PC-3 (cell line): ENCODE results near the gene OTOA. TPM values are rescaled to one million over a fixed set of nuclear protein-coding genes. Genes with fewer than 3 reads are reported as not detected.
A peak's percentile ranks its signal among the peaks of the same experiment; 100 is the strongest.
"Not testable (repeated sequence)": the region's sequence is repeated elsewhere in the genome, so short reads cannot be mapped to it uniquely, and the experiment has no call there.

Experiments
- ATAC-seq: fragments of 200-7000 bp; cut with Tn5 transposase; 2 replicates; pipeline ENCODE4 v1.9.1; 2020; ENCODE audit warnings: mild to moderate bottlenecking, moderate library complexity
- BruUV-seq: library from RNA; stranded (reverse); fragments of 400-500 nt; replicated peaks from 2 replicates; lab custom pipeline; 2021; lab: Mats Ljungman, UMichigan
- CTCF ChIA-PET: fragments of 300-600 bp; sonication (Branson Sonifier 250); formaldehyde crosslinking; loops from one replicate; lab custom pipeline; 2022; ENCODE audit warnings: antibody characterized with exemption; lab: Charles Lee
- POLR2A ChIA-PET: fragments of 300-600 bp; sonication (Branson Sonifier 250); formaldehyde crosslinking; loops from one replicate; lab custom pipeline; 2022; ENCODE audit warnings: antibody characterized with exemption; ENCODE audit not compliant: unreplicated experiment; lab: Charles Lee
- DNase-seq: peaks from one replicate; pipeline ENCODE4 v3.0.0-alpha.2; 2015
- H2AFZ ChIP-seq: fragments of 300-600 bp; sonication (generic); 2 replicates; pipeline ENCODE4 v1.6.0; 2016; ENCODE audit warnings: antibody characterized with exemption, low read length
- H3F3A ChIP-seq: fragments of 300-600 bp; sonication (generic); one replicate; pipeline ENCODE4 v1.6.0; 2017; ENCODE audit warnings: antibody characterized with exemption, low read length, control low read depth, mild to moderate bottlenecking; ENCODE audit not compliant: unreplicated experiment
- H3K27ac ChIP-seq: fragments of 300-600 bp; sonication (generic); 2 replicates; pipeline ENCODE4 v1.5.1; 2016; ENCODE audit warnings: mild to moderate bottlenecking, low read length
- H3K27me3 ChIP-seq: fragments of 300-600 bp; sonication (generic); 2 replicates; pipeline ENCODE4 v1.6.1; 2016; ENCODE audit warnings: low read length, mixed read lengths
- H3K36me3 ChIP-seq: fragments of 300-600 bp; sonication (generic); 2 replicates; pipeline ENCODE4 v1.6.1; 2016; ENCODE audit warnings: low read depth, mixed run types, low read length, mixed read lengths
- H3K4me1 ChIP-seq: fragments of 300-600 bp; sonication (generic); 2 replicates; pipeline ENCODE4 v1.5.1; 2016; ENCODE audit warnings: low read length; ENCODE audit not compliant: insufficient read depth
- H3K4me2 ChIP-seq: fragments of 300-600 bp; sonication (generic); 2 replicates; pipeline ENCODE4 v1.6.0; 2016; ENCODE audit warnings: low read length
- H3K4me3 ChIP-seq: fragments of 300-600 bp; sonication (generic); 2 replicates; pipeline ENCODE4 v1.5.1; 2016; ENCODE audit warnings: mild to moderate bottlenecking, low read length, mixed read lengths
- H3K79me2 ChIP-seq: fragments of 300-600 bp; sonication (generic); 2 replicates; pipeline ENCODE4 v1.6.1; 2017; ENCODE audit warnings: low read length, mixed read lengths
- H3K9ac ChIP-seq: fragments of 300-600 bp; sonication (generic); 2 replicates; pipeline ENCODE4 v1.6.0; 2016; ENCODE audit warnings: mild to moderate bottlenecking, low read length
- H3K9me2 ChIP-seq: fragments of 300-600 bp; sonication (generic); replicated peaks from 2 replicates; pipeline ENCODE4 v1.6.1; 2016; ENCODE audit warnings: mixed run types, low read length, mixed read lengths
- H3K9me3 ChIP-seq: fragments of 300-600 bp; sonication (generic); 2 replicates; pipeline ENCODE4 v1.6.1; 2016; ENCODE audit warnings: low read length, mixed read lengths
- H4K20me1 ChIP-seq: fragments of 300-600 bp; sonication (generic); 2 replicates; pipeline ENCODE4 v1.6.1; 2016; ENCODE audit warnings: low read length, mixed read lengths
- CTCF ChIP-seq: fragments of 300-600 bp; sonication (generic); conservative IDR thresholded peaks from 2 replicates; pipeline ENCODE4 v1.5.1; 2017; ENCODE audit warnings: antibody characterized with exemption, low read depth, mild to moderate bottlenecking, low read length
- EZH2 ChIP-seq: fragments of 300-600 bp; sonication (generic); IDR thresholded peaks from one replicate; pipeline ENCODE4 v1.6.1; 2017; ENCODE audit warnings: antibody characterized with exemption, mild to moderate bottlenecking, low read length; ENCODE audit not compliant: unreplicated experiment
- EZH2phosphoT487 ChIP-seq: fragments of 300-600 bp; sonication (generic); IDR thresholded peaks from 2 replicates; pipeline ENCODE4 v1.6.1; 2018; ENCODE audit warnings: mild to moderate bottlenecking, antibody characterized with exemption, low read length, borderline replicate concordance
- intact Hi-C: fragments of 100-400 bp; cut with micrococcal nuclease; formaldehyde crosslinking; loops from 2 replicates; pipeline ENCODE4 v1.9.0; 2023
- total RNA-seq: library from RNA; depleted of rRNA; stranded (reverse); fragments of >200 nt; gene quantifications from 2 replicates; pipeline ENCODE4 v1.2.3, GENCODE V29; 2014

The OTOA gene
- total RNA-seq, 1 experiment from 2014 or later, result not detected

DNA sequence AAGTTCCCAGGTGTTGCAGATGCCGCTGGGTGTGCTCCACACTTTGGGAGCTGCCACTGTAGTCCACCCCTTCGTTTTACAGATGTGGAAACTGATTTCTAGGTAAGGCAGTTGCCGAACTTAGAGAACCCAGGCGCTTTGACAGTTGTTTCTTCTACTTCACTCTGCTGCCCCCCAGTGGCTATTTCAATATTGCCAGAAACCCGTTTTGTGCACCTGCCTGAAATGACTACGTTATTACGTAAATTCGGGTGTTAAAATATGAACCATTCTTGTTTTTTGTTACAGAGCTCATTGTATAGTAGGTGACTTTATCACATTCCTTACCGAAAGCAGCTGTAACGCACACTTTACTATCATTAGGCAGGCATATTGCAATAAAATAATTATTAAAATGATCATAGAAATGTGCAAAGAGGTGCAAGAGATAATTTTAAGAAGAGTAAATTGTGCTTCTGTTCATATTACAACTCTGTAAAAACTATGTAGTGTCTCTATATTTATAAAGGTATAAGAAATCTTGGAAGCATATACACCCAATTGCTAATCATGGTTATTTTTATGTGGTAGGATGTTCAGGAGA, 44.9 kb downstream of the OTOA start:
- no TSS peak for BruUV-seq
- no peak overlapping the region for H3K27ac ChIP-seq
- no peaks in the 10 kb centered on the region for H3K4me1 ChIP-seq
- H3F3A ChIP-seq, result no peaks in the 10 kb centered on the region
- peak overlapping the region; percentile 66 for H2AFZ ChIP-seq
- TF ChIP-seq EZH2 (no peak), CTCF (peak; percentile 79)
- CTCF ChIA-PET, result no interaction called here
- H3K4me3 ChIP-seq, result no peak overlapping the region
- H3K36me3 ChIP-seq, result no peaks in the 10 kb centered on the region
- H3K27me3 ChIP-seq, result no peaks in the 10 kb centered on the region
- ATAC-seq, result peak; percentile 54
- H3K9me2 ChIP-seq, result no peaks in the 10 kb centered on the region
- no peak overlapping the region for H3K9ac ChIP-seq
- intact Hi-C loops, result loop anchor here (1.0 kb wide), 1 partner anchor 51 kb away; no protein-coding TSS in a partner anchor
- no peaks in the 10 kb centered on the region for H3K79me2 ChIP-seq
- POLR2A ChIA-PET, result interaction anchor here (0.6 kb wide), 1 partner anchor 28 kb away, joined by 10 read pairs; no protein-coding TSS in a partner anchor
- H3K9me3 ChIP-seq, result no peaks in the 10 kb centered on the region
- H3K4me2 ChIP-seq, result peak overlapping the region; percentile 55
- H4K20me1 ChIP-seq, result no peaks in the 10 kb centered on the region
- peak; percentile 82 for DNase-seq

DNA sequence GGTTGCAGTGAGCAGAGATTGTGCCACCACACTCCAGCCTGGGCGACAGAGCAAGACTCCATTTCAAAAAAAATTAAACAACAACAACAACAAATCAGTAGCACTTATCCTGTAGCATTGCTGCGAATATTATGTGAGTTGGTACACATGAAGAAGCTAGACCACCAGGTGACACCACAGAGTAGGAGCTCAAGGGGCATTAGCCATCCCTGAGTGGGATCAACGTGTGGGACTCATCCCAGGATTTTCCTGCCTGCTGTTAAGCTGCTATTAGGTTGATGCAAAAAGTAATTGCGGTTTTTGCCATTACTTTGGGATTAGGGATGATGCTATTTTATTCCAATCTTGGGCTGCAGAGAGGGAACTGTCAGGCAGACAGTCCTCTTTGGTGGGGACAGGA, 47.2 kb downstream of the OTOA start:
- intact Hi-C loops, result no loop called here
- ChIA-PET CTCF (no interaction called here), POLR2A (no interaction called here)
- H3K27ac ChIP-seq, result no peak overlapping the region
- H3K4me1 ChIP-seq, result no peaks in the 10 kb centered on the region
- no peaks in the 10 kb centered on the region for H3K9me3 ChIP-seq
- no peaks in the 10 kb centered on the region for H3F3A ChIP-seq
- no peak for ATAC-seq
- H3K27me3 ChIP-seq, result no peaks in the 10 kb centered on the region
- no peak overlapping the region for H3K4me3 ChIP-seq
- no peaks in the 10 kb centered on the region for H4K20me1 ChIP-seq
- H3K79me2 ChIP-seq, result no peaks in the 10 kb centered on the region
- TF ChIP-seq EZH2phosphoT487 (no peak), CTCF (no peak), EZH2 (no peak)
- H3K4me2 ChIP-seq, result no peak overlapping the region
- H3K36me3 ChIP-seq, result no peaks in the 10 kb centered on the region
- no TSS peak for BruUV-seq
- no peak overlapping the region for H3K9ac ChIP-seq
- H3K9me2 ChIP-seq, result no peaks in the 10 kb centered on the region
- H2AFZ ChIP-seq, result no peak overlapping the region
- no peak for DNase-seq

DNA sequence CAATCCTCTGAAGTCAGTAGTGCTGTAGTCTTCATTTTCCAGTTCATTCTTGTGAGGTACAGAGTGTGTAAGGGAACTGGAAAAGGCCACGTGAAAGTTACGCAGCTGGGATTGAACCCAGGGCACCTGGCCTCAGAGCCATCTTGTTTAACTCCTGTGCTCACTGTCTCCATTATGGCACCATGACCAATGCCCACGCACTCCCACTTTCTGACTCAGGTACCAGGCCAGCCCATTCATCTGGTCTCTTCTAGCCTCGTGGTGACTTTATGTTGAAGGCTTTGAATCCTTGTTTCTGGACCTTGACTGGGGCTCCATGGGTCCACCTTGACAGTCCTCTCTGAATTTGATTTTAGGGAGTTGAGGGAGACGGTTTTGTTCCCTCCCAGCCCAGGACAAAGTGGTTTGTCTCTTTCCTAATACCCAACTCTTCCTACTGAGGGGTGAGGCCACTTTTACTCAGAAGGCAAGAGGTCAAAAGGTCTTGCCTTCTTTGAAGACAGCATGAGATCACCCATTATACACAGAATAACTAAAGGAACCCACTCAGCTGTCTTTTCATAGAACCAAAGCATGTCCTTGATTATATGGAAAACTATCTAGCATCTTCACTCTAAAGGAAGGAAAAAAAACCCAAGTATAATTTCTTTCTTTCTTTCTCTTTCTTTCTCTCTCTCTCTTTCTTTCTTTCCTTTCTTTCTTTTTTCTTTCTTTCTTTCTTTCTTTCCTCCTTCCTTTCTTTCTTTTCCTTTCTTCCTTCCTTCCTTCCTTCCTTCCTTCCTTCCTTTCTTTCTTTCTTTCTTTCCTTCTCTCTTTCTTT, 50.0 kb downstream of the OTOA start:
- intact Hi-C loops, result no loop called here
- DNase-seq (no peak), ATAC-seq (no peak)
- Histone ChIP-seq H3K9me3 (no peaks in the 10 kb centered on the region), H3F3A (no peaks in the 10 kb centered on the region), H3K79me2 (no peaks in the 10 kb centered on the region), H3K27me3 (no peaks in the 10 kb centered on the region), H2AFZ (no peak overlapping the region), H3K9me2 (no peaks in the 10 kb centered on the region), H3K4me2 (no peak overlapping the region), H3K9ac (no peak overlapping the region), H3K36me3 (no peaks in the 10 kb centered on the region), H3K27ac (no peak overlapping the region), H4K20me1 (no peaks in the 10 kb centered on the region), H3K4me1 (no peaks in the 10 kb centered on the region), H3K4me3 (no peak overlapping the region)
- ChIA-PET CTCF (no interaction called here), POLR2A (no interaction called here)
- TF ChIP-seq EZH2, result no peak
- no peak for TF ChIP-seq EZH2phosphoT487
- no peak for TF ChIP-seq CTCF
- no TSS peak for BruUV-seq

GRCh38 chr16:21714369-21714618, 50.5 kb downstream of the OTOA start:
- DNase-seq, H3K4me2 ChIP-seq, H3K9ac ChIP-seq, H3K9me2 ChIP-seq, H3K9me3 ChIP-seq, H3K79me2 ChIP-seq, H3K27ac ChIP-seq, H3F3A ChIP-seq, H3K36me3 ChIP-seq, H4K20me1 ChIP-seq, BruUV-seq, H3K27me3 ChIP-seq, H2AFZ ChIP-seq, H3K4me3 ChIP-seq, H3K4me1 ChIP-seq, CTCF ChIA-PET, intact Hi-C loops, ATAC-seq, POLR2A ChIA-PET: not testable (repeated sequence)
